Measurements from ENCODE around the gene ABHD16B.

GRCh38 chr20:63861981-63862901, 943 bp downstream of the ABHD16B start:
- no peak for TF ChIP-seq EZH2 (IDR thresholded peaks at IDR 0.05; ENCODE audit: borderline replicate concordance, insufficient read depth, low read depth, low read length, poor library complexity, severe bottlenecking)
- TF ChIP-seq, protein P1, sequence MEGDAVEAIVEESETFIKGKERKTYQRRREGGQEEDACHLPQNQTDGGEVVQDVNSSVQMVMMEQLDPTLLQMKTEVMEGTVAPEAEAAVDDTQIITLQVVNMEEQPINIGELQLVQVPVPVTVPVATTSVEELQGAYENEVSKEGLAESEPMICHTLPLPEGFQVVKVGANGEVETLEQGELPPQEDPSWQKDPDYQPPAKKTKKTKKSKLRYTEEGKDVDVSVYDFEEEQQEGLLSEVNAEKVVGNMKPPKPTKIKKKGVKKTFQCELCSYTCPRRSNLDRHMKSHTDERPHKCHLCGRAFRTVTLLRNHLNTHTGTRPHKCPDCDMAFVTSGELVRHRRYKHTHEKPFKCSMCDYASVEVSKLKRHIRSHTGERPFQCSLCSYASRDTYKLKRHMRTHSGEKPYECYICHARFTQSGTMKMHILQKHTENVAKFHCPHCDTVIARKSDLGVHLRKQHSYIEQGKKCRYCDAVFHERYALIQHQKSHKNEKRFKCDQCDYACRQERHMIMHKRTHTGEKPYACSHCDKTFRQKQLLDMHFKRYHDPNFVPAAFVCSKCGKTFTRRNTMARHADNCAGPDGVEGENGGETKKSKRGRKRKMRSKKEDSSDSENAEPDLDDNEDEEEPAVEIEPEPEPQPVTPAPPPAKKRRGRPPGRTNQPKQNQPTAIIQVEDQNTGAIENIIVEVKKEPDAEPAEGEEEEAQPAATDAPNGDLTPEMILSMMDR (IDR thresholded peaks at IDR 0.05), result no peak
